Hematopoietic multipotent progenitor cell treated with erythropoietin and hydrocortisone succinate and interleukin-3 and kit ligand, for 15 days (in vitro differentiated cells): ENCODE measurements around the gene PMCH.
"Not testable (repeated sequence)": the region's sequence is repeated elsewhere in the genome, so short reads cannot be mapped to it uniquely, and the experiment has no call there.

Experiments used
- DNase-seq: peaks from one replicate; pipeline ENCODE4 v3.0.0-alpha.2; 2015; ENCODE audit warnings: low spot score

PMCH gene

GRCh38 chr12:102197789-102198188 is at the start of gene PMCH:
Gene PMCH, minus strand, starts transcription at chr12:102197833. Its CDS starts 63 bp downstream, at chr12:102197770.
- no peak for DNase-seq

GRCh38 chr12:102240859-102241258 is 43.2 kb upstream of the PMCH start:
- DNase-seq: not testable (repeated sequence)

GRCh38 chr12:102234599-102234998 is 37.0 kb upstream of the PMCH start:
- no peak for DNase-seq

DNA sequence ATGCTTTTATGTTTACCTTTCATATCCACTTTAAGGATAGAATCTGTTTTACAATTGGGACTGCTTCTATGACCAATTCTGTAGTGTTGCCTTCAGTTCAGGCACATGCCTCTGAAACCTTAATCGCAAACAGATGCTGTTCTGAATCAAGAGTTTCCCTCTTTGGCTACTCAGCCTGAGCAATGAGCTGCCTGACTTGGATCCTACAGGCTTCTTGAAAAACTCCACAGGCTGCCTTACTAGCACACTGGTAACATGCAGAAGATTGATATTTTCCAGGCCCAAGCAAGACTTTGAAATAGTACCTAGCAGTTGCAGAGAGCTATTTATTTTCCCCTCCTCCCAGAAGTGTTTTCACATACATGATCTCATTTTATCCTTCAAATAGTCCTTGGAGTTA is 34.8 kb upstream of the PMCH start:
- no peak for DNase-seq

DNA sequence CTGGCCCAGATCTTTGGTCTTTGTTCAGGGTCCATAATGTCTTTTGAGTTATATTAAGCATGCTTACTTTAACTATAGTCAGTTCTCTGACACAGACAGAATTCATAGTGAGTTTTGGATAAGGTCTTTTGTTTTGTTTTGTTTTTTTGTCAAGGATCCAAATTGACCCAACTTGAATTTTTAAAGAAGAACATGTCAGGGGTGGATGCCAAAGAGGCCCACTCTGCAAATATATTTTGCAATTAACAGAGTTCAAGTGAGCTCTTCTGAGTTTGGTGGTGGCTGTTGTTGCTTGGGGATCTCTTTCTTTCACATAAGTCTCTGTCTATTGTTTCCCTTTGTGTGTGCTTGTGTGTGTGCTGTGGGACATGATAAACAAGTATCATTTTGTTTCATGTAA is 34.4 kb upstream of the PMCH start:
- DNase-seq: no peak

DNA sequence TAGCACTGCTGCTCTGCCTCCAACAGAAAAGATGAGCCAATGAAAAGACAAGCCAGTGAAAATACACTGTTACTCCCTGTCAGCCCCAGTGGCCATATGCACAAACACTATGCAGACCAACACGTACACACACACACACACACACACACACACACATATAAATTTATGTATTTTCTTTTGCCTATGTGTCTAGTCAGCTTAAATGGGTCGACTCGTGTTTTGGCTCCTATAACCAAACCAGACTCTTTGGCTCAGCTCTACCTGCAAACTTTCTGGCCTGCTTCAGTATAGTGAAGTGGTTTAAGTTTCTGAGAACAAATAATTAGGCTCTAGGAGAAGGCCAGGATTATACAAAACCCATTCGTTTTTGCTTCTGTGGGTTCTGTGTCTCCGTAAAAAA is 30.3 kb upstream of the PMCH start:
- no peak for DNase-seq

DNA sequence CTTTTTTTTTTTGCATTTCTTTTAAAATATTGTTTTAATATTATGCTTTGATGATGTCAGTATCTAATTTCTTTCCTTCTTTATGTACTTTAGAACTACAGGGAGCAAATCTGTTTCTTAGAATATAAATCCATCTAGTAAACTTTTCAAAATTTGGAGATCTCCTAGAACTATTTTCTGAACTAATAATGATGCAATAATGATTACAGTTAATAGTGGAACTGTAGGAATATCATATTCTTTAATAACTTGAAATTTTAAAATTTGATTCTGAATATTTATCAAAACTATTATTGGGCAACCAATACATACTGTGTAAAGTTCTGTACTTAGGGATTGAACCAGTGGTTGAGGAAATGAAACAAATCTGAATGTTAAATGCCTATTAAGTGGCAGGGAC is 23.1 kb upstream of the PMCH start:
- no peak for DNase-seq

DNA sequence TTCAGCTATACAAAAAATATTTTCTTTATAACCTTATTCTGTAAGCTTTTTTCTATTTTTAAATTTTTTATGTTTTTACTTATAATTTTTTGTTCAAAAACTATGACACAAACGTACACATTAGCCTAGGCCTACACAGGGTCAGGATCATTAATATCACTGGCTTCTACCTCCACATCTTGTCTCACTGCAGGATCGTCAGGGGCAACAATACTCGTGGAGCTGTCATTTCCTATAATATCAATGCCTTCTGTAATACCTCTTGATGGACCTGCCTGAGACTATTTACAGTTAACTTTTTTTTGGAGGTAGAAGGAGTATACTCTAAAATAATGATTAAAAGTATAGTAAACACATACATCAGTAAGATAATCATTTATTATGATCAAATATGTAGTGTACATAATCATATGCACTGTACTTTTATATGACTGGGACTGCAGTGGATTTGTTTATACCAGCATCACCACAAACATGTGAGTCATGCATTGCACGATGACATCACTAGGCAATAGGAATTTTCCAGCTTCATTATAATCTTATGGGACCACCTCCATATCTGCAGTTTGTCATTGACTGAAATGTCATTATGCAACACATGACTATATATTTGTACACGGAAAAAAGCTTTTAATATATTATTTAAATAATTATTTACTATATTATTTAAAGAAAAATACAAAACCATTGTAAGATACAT is 18.5 kb upstream of the PMCH start:
- no peak for DNase-seq

DNA sequence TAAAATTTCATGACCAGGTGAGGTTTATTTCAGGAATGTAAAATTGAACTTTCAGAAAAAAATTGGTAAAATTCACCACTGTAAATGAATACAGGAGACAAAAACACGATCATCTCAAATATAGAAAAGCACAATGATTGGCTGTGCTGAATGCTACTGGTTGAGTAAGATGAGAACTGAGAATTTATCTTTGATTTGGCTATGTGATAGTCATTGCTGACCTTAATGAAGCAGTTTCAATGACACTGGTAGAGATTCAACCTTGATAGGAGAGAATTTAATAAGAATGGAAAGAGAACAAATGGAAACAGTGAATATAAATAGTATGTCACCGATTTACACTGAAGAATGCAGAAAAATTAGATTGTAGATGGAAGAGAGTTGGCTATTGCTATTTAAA is 6.4 kb upstream of the PMCH start:
- DNase-seq: no peak

DNA sequence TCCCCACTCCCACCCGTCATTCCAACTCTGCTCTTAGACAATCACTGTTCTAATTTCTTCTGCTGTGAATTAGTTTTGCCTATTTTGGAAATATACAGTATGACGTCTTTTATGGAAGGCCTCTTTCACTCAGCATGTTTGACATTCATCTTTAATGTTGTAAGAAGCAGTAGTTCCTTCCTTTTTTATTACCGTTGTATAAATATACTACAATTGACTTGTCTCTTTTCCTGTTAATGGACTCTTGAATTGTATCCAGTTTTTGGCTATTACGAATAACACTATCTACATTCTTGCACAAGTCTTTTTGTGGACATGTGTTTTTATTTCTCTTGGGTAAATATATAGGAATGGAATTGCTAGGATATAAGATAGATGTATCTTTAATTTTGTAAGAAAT is 4.9 kb upstream of the PMCH start:
- no peak for DNase-seq

GRCh38 chr12:102201436-102202061 is 3.9 kb upstream of the PMCH start:
- DNase-seq: no peak

- DNase-seq: no peak
Measured at GRCh38 chr12:102195826-102196225, 1.8 kb downstream of the PMCH start.

- no peak for DNase-seq
Measured at GRCh38 chr12:102182635-102183034, 15.0 kb downstream of the PMCH start.

DNA sequence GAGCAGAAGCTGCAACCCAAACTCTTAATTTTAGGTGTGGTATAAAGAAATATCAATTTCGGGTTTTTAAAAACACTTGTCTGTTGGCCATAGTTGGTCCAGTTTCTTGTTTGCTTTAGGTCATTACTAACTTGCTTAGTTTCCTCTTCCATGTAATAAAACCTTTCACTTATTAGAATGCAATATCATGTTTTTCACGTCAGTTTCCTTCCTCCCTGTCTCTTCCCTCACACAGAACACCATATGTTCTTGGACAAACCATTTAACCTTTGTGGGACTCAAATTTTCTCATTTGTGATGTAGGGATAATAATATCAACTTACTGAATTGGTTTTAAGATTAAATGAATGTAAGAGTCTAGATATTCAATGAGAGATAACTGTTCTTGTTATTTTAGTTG is 22.9 kb downstream of the PMCH start:
- DNase-seq: no peak

DNA sequence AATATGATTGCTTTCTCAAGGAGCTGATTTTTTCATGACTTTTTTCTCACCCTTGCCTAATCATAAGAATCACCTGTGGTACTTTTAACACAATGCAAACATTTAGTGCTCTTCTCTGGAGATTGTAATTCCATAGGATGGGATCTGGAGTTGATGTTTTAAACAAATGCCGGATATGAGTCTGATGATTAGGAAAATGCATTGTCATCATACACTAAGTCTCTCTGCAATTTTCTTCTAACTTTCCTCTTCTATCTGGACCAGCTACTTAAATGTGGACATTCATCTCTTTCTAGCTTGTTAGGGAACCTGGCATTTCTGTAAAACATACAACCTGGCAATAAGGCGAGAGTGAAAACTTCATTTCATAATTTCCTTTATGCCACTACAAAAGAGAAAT is 23.5 kb downstream of the PMCH start:
- DNase-seq: no peak

DNA sequence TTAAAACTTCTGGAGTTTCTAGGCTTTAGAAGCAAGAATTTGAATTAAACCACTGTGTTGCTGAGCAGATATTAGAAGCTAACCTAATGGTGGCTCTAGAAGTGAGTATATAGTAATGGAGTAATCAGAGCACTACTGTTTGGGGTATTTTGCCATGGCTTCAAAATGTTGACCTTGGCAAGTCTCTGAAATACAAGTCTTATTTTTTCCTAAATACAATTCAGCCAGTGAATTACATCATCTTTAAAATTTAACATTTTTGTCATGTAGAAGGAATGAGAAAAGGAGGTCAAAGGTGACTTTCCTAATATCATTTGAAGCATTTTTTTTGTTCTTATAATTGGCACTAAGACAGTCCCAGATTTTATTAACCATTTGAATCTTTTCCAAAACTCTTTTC is 25.2 kb downstream of the PMCH start:
- no peak for DNase-seq

DNA sequence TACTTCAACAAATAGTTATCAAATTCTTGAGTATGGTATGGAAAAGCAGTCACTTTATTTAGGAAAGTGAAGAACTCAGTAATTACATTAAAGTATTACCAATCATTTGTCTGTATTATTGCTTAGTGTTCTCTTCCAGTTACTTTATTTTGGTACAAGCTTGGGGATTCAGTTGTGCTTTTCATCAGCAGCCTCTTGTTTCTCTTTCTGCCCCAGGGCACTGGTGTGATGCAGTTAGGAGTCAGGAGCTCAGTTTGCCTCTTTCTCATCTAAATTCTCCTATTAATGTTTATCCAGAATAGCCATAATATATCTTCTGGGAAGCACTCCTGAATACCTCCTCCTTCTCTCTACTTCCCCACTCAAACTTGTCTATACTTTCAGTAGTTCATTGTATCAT is 25.7 kb downstream of the PMCH start:
- DNase-seq: no peak

GRCh38 chr12:102169922-102170621 is 27.6 kb downstream of the PMCH start:
- DNase-seq: peak; percentile 24

DNA sequence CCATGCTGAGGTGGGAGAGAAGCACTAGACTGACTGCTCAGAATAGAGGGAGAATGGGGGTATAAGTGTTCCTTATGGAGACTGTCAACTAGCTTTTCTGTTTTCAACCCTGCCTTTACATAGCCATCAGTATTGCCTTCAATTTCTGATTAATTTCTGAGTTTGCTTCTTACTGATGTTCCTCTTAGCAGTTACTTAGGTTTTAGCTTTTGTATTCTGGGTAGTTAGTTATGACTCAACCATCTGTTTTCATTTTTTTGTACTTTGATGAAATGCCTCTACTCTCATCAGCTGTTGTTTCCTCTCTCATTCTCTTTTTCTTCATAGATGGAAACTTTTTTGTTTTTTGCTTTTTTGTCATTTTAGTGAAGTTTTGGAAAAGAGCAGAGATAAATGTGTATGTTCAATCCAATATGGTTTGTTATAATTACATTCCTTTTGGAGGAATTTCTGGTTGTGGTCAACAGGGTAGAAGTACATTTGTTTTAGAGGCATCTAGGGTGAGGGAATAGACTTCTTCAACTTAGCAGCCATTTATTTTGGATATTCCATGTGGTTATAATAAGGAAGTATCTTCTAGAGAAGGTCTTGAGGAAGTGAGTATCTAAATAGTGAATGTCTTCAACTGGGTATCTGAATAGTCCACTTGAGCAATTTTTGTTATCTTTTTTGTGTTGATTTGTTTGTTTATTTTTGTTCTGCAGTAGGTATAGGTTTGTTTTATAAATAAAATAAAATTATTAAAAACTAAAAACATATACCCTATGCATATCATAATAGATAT is 29.6 kb downstream of the PMCH start:
- DNase-seq: no peak

- no peak for DNase-seq
Measured at GRCh38 chr12:102163383-102163782, 34.2 kb downstream of the PMCH start.

DNA sequence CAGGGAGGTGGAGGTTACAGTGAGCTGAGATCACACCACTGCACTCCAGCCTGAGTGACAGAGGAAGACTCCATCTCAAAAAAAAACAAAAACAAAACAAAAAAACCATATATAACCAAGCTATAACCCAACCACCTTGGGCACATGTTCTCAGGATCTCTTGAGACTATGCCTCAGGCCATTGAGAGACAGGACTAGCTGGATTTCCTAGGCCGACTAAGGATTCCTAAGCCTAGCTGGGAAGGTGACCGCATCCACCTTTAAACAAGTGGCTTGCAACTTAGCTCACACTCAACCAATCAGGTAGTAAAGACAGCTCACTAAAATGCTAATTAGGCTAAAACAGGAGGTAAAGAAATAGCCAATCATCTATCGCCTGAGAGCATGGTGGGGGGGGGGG is 42.4 kb downstream of the PMCH start:
- DNase-seq: not testable (repeated sequence)

GRCh38 chr12:102147062-102147587 is 50.5 kb downstream of the PMCH start:
- DNase-seq: not testable (repeated sequence)
